ENCODE data around the gene MYO7B.

Gene MYO7B

DNA sequence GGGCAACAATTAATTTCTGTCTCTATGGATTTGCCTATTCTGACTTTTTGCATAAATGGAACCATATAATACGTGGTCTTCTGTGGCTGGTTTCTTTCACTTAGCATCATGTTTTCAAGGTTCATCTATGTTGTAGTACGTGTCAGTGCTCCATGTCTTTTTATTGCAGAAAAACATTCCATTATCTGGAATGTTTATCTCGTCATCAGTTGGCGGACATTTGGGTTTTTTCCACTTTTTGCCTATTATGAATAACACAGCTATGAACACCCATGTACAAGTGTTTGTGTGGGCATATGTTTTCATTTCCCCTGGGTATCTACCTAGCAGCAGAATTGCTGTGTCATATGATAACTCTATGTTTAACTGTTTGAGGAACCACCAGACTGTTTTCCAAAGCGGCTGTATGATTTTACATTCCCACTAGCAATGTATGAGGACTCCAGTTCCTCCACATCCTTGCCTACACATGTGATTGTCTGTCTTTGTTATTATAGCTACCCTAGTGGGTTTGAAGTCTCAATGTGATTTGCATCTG is 49.9 kb downstream of the MYO7B start:
- H3K27me3 ChIP-seq (replicated peaks) = no peaks in the 10 kb centered on the region
- no peak for DNase-seq
- no peak overlapping the region for H3K27ac ChIP-seq
- H3K4me3 ChIP-seq (ENCODE audit: low read depth, low read length) = no peak overlapping the region
- TF ChIP-seq, protein P1, sequence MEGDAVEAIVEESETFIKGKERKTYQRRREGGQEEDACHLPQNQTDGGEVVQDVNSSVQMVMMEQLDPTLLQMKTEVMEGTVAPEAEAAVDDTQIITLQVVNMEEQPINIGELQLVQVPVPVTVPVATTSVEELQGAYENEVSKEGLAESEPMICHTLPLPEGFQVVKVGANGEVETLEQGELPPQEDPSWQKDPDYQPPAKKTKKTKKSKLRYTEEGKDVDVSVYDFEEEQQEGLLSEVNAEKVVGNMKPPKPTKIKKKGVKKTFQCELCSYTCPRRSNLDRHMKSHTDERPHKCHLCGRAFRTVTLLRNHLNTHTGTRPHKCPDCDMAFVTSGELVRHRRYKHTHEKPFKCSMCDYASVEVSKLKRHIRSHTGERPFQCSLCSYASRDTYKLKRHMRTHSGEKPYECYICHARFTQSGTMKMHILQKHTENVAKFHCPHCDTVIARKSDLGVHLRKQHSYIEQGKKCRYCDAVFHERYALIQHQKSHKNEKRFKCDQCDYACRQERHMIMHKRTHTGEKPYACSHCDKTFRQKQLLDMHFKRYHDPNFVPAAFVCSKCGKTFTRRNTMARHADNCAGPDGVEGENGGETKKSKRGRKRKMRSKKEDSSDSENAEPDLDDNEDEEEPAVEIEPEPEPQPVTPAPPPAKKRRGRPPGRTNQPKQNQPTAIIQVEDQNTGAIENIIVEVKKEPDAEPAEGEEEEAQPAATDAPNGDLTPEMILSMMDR (IDR thresholded peaks at IDR 0.05; ENCODE audit: low read depth, low read length, missing control alignments) = no peak
- in situ Hi-C loops (cut with HindIII; ENCODE audit: low pct_ligation_motif_present, low sequenced_read_pairs) = no loop called here
- no peaks in the 10 kb centered on the region for H3K36me3 ChIP-seq (replicated peaks)

DNA sequence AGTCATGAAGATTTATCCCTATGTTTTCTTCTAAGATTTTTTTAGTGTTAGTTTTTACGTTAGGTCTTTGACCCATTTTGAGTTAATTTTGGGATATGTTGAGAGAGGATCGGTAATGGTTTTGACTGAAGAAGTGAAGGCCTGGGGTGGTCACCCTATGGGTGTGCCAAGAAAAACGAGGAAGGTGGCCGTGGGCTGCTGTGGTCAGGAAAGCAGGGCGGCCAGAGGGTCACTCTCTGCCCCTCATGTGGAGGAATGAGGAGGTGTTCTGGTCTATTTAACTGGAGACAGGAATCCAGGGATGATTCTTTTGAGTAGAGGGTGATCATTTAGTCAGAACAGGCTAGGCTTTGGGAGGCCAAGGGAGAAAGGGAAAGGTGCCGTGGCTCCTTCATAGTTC is 50.7 kb downstream of the MYO7B start:
- Histone ChIP-seq H3K27ac (no peak overlapping the region), H3K27me3 (replicated peaks) (no peaks in the 10 kb centered on the region), H3K36me3 (replicated peaks) (no peaks in the 10 kb centered on the region), H3K4me3 (ENCODE audit: low read depth, low read length) (no peak overlapping the region)
- TF ChIP-seq, protein P1 (IDR thresholded peaks at IDR 0.05; ENCODE audit: low read depth, low read length, missing control alignments) = no peak
- no peak for DNase-seq
- in situ Hi-C loops (cut with HindIII; ENCODE audit: low pct_ligation_motif_present, low sequenced_read_pairs) = no loop called here

- Histone ChIP-seq H3K27ac (no peak overlapping the region), H3K4me3 (ENCODE audit: low read depth, low read length) (no peak overlapping the region), H3K36me3 (replicated peaks) (no peaks in the 10 kb centered on the region), H3K27me3 (replicated peaks) (no peaks in the 10 kb centered on the region)
- TF ChIP-seq, protein P1 (IDR thresholded peaks at IDR 0.05; ENCODE audit: low read depth, low read length, missing control alignments) = no peak
- DNase-seq = no peak
- in situ Hi-C loops (cut with HindIII; ENCODE audit: low pct_ligation_motif_present, low sequenced_read_pairs) = no loop called here
Observed at GRCh38 chr2:127586746-127587295, 51.3 kb downstream of the MYO7B start.

GRCh38 chr2:127588241-127588640 is 52.8 kb downstream of the MYO7B start:
- in situ Hi-C loops (cut with HindIII; ENCODE audit: low pct_ligation_motif_present, low sequenced_read_pairs) = no loop called here
- DNase-seq = no peak
- Histone ChIP-seq H3K27me3 (replicated peaks) (no peaks in the 10 kb centered on the region), H3K27ac (no peak overlapping the region), H3K36me3 (replicated peaks) (no peaks in the 10 kb centered on the region), H3K4me3 (ENCODE audit: low read depth, low read length) (no peak overlapping the region)
- TF ChIP-seq, protein P1 (IDR thresholded peaks at IDR 0.05; ENCODE audit: low read depth, low read length, missing control alignments) = no peak

DNA sequence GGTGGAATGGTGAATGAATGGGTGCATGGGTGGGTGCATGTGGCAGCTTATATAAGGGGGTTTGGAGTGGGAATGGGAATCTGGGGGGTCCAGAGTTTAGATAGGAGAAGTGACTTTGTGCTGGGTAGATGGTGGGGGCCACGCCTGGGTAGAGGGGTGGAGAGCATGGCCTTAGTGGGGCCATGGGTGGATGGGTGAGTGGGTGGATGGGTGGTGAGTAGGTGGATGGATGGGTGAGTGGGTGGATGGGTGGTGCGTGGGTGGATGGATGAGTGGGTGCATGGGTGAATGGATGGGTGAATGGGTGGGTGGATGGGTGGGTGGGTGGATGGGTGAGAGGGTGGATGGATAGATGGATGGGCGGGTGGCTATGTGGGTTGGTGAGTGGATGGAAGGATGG is 53.9 kb downstream of the MYO7B start:
- Histone ChIP-seq H3K4me3 (ENCODE audit: low read depth, low read length) (no peak overlapping the region), H3K27me3 (replicated peaks) (no peaks in the 10 kb centered on the region), H3K27ac (no peak overlapping the region), H3K36me3 (replicated peaks) (no peaks in the 10 kb centered on the region)
- no peak for DNase-seq
- TF ChIP-seq, protein P1 (IDR thresholded peaks at IDR 0.05; ENCODE audit: low read depth, low read length, missing control alignments) = no peak
- in situ Hi-C loops (cut with HindIII; ENCODE audit: low pct_ligation_motif_present, low sequenced_read_pairs) = no loop called here

DNA sequence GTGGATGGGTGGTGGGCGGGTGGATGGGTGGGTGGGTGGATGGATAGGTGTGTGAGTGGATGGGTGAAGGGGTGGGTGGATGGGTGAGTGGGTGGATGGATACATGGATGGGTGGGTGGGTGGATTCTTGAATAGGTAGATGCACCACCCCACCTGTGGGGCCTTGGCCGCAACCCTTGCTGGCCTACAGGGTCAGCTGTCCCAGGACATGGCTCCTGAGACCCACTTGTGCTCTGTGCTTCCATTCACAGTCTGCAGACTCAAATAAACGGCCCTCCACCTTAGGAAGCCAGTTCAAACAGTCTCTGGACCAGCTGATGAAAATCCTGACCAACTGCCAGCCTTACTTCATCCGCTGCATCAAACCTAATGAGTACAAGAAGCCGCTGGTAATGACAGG is 54.4 kb downstream of the MYO7B start:
- TF ChIP-seq, protein P1 (IDR thresholded peaks at IDR 0.05; ENCODE audit: low read depth, low read length, missing control alignments) = no peak
- H3K36me3 ChIP-seq (replicated peaks) = no peaks in the 10 kb centered on the region
- H3K4me3 ChIP-seq (ENCODE audit: low read depth, low read length) = no peak overlapping the region
- no peak for DNase-seq
- no peaks in the 10 kb centered on the region for H3K27me3 ChIP-seq (replicated peaks)
- in situ Hi-C loops (cut with HindIII; ENCODE audit: low pct_ligation_motif_present, low sequenced_read_pairs) = no loop called here
- H3K27ac ChIP-seq = no peak overlapping the region

Data from brain microvascular endothelial cell (primary cell).